Activated CD4-positive, alpha-beta T cell treated with anti-CD3 and anti-CD28 coated beads, Interleukin-2, amount 50 U/mL, for 16 hours (primary cell): ENCODE measurements around the gene MACF1.

Experiments
- DNase-seq: peaks from one replicate; pipeline ENCODE4 v3.0.0-alpha.2; 2020

Gene MACF1

DNA sequence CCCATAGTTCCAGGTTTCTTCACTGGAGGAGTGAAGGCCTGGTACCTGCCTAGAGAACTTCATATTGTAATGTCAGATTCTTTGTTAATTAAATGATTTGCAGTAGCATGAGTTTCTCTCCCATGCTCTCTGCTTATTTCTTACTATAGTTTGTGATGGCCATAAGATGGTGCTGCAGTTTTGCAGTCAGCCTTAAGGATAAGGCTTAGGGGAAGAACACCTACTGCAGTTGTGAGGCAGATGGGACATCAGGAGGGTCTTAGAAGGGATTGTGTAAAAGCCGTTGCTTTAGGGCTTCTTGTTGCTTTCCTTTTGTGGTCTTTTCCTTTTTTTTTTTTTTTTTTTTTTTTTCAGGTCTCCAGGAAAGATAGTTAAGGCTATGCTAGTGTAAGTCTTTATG is 61.8 kb downstream of the MACF1 start:
- DNase-seq = no peak

DNA sequence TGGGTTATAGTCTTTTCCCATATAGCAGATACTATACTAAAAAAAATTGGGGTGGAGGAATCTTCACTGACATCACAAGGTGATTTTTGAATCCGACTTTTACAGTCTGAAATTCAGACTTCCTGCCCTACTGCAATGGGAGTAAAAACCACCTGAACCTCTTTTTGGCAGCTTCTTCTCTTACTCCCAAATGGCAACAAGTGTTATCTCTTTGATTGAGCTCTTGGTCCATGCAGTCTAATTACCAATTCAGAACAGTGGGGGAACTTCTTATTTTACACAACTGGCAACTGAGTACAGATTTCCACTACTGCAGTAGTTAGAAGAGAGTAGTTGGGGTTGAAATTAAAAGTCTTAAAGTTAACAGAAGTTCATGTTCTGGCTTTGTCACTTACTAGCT is 62.3 kb downstream of the MACF1 start:
- no peak for DNase-seq

DNA sequence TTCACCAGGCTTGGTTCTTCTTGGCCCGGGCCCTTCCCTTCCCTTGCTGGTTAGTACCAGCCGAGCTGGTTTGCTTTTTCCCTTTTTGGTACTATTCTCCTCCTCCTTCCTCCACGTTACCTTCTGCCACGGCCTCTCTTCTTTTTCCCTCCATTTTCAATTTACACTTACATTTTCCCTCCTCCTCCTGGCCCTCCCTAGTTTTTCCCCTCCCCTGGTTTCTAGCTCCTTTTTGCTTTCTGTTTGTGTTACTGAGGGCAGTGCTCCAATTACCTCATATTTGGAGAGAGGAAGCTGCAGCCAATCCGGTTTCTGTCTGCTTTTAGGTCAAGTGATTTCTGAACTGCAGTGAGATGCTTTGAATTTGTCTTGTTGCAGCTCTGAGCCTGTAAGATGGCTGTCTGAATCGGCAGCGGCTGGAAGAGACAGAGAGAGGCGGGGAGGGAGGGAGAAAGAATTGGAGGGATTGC is 63.7 kb downstream of the MACF1 start:
- DNase-seq = peak; percentile 66

DNA sequence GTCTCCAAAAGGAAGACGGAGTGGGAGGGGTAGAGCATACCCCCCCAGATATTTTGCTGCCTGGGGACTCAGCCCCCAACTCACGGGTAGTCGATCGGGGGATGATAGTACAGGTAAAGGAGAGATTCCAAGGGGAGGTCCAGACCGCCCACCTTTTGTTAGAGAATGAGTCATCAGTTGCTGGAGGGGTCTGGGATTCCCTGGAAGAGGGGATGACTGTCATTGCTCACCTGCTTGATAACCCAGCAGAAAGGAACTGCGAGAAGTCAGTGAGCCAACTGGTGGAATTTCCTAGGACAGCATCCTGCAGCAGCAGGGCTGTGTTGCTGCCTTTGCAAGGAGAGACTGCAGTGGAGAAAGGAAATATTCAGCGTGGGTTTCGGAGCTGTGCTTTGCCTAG is 64.4 kb downstream of the MACF1 start:
- DNase-seq = no peak

DNA sequence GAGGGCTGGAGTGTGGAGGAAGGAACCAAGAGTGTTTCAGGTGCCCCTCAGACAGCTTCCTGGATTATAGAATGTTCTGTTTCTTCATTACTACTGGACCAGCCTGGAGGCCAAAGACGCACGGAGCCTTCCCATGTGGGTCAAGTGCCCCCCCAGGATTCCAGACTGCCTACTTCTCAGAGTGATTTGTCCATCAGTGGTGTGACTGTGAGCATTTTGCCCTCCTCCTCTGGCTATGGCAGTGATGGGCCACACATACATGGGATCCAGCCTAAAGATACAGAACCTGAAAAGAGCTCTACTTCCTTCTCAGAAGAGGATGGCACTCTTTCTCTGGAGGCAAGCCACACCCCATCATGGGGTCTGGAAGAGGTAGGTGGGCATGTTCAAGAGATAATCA is 64.9 kb downstream of the MACF1 start:
- DNase-seq = no peak

DNA sequence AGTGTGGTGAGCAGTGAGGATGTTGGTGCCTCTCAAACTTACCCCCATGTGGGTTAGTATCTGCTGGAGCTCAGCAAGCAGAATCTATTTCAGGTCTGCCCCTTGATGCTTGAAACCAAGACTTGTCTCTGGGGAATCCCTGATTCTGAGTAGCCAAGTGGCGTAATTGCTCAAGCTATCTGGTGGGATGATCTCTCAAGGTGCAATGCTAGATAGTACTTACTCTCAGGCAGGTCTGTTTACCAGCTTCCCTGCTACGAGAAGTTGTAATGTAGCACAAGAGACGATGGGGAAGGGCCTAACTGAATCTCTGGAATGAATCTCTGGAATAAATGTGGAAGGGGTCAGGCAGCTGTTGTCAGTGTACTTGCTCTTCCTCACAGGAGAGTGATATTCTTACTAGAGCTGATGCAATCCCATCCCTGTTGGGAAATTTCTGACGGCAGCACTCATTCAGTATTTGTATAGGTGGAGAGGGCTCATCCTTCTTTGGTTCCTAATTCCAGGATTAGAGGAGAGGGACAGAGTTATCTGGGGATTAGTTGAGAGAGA is 65.4 kb downstream of the MACF1 start:
- peak; percentile 27 for DNase-seq

DNA sequence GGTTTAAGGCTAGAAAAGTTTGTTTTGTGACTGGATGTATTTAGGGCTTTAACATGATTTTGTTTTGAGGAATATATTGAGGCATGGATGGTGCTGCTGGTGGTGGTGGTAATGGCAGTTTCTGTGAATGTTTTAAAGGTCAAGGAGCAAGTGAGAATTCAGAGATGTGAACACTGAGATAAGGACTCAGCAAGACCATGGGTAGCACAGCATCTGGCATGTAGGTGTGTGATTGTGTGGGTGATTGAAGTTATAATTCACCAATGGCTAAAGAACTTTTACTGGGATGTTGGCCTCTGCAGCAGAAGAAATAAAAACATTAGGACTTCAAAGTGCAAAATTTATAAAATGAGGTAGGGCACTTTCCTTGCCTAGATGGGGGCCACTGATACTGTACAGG is 65.9 kb downstream of the MACF1 start:
- DNase-seq = no peak

DNA sequence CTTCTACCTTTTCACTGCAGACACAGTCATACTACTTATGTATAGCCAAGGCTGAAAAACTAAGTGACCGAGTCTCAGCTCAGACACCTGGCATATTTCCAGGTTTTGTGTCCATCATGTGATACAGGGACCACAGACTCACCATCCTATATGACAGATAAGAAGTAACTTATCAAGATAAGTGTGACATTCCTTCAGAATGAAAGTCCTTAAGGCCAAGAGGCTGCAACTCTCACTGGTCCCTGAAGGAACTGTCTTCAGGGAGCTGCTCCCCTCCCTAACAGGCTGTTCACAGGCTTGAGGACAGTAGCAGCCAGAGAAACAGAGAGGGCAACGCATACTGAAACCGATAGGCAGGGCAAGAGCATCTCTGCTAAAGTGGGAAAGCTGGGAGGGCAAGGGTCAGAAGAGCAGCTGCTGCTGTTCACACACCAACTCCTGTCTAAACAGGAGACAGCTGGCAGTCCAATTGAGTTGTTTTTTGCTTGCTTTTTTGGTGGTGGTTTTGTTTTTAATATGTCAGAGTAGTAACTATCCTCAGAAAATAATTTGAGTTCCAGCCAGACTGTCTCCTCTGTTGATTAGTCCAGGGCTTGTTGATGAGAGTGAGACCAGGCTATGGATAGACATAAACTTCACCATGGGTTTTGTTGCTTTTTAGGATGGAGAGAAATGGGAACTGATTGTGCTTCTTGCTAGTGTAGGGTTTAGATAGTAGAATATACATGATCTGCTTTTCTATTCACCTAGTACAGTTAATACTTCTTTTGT is 67.7 kb downstream of the MACF1 start:
- DNase-seq = peak; percentile 62

DNA sequence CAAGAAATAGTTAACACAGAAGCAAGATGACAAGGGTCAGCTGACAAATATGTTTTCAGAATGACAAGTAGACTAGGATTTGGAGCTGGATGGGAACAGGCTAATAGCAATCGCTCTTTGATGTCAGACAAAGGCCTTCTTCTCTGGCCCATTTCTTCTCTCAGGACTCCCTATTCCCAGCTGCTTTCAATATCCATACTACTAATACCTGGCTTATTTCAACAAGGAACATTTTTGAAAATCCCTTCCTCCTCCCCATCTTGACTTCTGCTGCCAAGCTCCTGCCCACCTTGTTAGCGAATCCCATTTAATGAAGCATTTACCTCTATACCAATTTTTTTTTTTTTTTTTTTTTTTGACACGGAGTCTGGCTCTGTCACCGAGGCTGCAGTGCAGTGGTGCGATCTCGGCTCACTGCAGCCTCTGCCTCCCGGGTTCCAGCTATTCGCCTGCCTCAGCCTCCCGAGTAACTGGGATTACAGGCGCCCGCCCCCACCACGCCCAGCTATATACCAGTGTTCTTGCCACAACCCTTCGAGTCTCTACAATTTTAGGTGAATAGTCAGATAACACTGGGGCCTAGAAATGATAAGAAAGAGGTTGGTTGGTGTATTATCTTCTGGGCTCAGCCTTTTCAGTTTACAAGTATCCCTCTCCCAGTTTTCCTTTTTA is 68.4 kb downstream of the MACF1 start:
- no peak for DNase-seq

DNA sequence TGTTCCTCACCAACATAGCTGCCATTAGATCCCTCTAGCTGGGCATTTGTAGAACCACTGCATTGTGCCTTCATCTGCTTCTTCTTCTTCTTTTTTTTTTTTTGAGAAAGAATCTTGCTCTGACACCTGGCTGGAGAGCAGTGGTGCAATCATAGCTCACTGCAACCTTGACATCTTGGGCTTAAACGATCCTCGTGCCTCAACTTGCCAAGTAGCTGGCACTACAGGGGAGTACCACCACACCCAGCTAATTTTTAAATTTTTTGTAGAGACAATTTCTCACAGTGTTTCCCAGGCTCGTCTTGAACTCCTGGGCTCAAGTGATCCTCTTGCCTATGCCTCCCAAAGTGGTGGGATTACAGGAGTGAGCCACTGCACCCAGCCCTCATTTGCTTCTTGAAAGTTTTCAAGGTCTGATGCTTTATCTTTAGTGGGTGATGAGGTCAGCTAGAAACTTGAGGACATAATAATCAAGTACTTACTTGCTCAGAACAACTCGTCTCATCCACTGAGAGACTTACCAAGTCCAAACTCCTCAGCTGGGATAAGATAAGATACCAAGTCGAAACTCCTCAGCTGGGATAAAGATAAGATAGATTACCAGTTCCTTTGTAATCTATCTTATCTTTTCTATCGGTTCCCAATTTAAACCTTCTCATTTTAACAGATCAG is 71.5 kb downstream of the MACF1 start:
- no peak for DNase-seq

DNA sequence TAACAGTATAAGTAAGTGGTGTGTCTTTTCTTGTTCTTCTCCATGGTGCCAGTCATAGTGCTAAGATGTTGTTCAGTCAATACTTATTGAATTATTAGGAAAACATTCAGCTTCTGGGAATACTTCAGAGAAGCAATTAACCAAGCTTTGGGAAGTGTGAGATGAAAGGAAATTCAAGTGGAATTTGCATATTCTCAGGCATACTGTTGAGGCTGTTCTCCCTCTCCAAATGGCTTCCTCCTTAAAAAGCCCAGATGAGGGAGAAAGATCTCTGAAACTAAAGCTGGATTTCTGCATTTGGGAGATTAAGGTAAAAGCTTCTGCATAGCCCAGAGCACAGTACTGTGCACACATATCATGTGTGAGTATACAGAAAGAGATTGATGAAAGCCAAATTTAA is 73.4 kb downstream of the MACF1 start:
- DNase-seq = no peak

DNA sequence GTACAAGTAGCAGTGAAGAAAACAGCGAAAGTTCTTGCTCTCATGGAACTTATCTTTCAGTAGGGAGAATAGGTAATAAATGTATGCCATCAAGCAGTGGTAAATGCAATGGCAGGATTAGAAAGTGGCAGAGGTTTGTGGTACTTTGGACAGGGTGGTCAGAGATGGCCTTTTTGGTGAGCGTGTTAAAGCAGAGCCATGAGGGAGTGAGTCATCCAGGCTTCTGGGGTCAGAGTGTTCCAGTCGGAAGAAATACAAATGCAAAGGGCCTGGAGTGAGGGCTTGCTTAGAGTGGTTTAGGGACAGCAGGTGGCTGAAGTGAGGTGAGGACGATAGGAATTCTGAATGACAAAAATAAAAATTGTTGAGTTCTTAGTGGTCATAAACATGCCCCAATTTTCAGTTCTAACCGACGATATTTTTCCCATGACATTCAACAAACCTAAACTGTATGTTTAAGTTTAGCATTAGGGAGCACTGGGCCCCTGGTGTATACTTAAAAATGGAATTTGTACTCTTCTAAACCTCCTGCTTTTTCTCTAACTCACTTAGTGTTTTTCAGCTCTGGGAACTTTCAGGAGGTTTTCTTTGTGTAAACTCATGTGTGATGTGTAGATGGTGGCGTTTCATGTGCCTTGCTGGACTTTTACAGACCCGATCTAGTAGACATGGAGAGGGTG is 78.2 kb downstream of the MACF1 start:
- no peak for DNase-seq

DNA sequence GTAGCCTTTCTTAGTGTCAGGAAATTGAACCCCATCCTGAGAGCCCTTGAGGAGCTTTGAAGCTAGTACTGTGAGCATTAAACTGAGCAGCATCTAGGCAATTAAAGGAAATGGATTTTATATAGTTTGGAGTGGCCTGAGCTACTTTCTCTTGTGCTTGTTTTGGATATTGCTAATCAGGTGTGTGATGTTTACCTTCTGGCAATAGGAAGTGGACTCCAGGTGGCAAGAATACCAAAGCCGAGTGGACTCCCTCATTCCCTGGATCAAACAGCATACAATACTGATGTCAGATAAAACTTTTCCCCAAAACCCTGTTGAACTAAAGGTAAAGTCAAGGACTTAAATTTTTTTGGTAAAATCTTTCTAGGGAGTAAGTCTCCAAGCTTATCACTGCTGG is 79.4 kb downstream of the MACF1 start:
- DNase-seq = no peak

DNA sequence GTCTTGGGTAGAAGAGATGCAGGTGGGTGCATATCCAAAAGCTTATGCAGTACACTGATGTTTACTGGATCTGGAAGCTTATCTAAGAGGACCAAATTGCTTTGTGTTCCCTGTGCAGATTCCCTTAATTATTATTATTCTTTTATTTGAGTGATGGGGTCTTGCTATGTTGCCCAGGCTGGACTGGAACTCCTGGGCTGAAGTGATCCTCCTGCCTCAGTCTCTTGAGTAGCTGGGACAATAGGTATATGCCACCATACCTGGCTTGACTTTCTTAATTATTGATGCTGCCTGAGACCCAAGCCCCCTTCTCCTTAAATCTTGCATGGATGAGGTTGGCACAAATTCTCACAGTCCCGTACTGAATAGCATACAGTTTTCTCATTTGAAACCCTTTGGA is 83.0 kb downstream of the MACF1 start:
- DNase-seq = no peak

DNA sequence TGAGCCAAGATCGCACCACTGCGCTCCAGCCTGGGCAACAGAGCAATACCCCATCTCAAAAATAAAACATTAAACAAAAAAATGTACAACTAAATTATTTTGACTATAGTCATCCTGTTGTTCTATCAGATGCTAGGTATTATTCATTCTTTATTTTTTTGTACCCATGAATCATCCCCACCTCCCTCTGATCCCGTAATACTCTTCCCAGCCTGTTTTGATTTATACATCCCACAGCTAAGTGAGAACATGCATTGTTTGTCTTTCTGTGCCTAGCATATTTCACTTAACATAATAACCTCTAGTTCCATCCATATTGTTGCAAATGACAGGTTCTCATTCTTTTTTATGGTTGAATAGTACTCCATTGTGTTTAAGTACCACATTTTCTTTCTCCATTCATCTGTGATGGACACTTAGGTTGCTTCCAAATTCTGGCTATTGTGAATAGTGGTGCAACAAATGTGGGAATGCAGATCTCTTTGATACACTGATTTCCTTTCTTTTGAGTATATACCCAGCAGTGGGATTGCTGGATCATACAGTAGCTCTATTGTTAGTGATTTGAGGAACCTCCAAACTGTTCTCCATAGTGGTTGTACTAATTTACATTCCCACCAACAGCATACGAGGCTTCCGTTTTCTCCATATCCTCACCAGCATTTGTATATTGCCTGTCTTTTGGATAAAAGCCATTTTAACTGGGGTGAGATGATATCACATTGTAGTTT is 84.4 kb downstream of the MACF1 start:
- no peak for DNase-seq

DNA sequence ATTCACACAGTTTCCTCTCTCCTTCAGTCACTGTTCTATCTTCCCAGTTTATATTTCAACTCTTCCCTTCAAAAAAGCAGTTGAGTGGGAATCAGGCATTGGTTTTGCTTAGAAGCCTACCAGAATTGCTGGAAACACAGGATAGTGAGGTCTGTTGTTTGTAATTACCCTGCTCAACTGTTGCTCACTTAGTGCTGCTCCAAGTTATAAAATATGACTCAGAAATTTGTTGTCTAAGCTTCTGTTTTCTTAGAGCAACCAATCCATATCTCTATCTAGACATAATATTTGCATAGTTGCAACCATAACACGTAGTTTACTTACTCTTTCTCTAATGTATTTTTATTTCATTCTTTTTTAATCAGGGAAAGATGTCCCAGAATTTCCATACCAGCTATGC is 87.9 kb downstream of the MACF1 start:
- DNase-seq = no peak

DNA sequence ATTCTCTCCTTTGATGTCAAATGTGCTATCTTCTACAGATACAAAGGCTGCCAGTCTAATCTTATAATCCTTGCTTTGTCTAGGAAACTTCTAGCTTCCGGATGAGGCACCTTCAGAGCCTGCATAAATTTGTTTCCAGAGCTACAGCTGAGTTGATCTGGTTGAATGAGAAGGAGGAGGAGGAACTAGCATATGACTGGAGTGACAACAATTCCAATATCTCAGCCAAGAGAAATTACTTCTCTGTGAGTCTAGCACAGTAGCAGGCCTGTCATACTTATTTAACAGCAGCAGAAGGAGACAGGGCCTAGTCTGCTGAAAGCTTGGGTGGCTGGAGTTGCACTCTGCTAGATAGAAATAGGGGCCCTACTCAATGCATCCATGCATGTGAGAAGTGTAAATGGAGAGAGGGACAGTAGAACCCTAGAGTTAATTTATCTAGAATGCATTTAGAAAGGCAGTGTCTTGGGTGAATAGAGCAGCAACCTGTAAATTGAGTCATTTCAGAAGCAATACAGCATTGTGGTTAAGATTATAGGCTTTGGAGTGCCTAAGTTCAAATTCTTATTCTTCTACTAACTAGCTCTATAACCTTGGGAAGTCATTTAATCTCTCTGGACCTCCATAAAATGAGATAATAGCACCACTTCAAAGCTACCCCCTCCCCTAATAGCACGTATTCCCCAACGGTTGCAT is 89.0 kb downstream of the MACF1 start:
- DNase-seq = peak; percentile 23

DNA sequence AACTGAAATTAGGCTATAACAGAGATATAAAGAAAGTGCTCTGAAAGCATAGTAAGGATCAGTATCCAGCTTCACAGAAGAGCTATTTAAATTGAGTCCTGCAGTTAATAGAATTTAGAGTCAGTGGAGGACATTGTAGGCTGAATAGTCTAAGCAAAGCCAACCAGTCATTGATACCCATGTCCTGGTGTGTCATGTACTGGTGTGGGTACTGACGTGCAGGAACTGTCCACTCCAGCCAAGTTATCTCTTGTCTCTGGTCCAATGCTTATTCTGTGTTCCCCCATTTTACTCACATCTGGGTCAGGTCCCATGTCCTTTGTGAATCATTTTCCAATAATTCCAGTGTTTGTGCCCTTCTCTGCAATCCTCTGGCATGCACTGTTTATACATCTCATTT is 90.0 kb downstream of the MACF1 start:
- no peak for DNase-seq

DNA sequence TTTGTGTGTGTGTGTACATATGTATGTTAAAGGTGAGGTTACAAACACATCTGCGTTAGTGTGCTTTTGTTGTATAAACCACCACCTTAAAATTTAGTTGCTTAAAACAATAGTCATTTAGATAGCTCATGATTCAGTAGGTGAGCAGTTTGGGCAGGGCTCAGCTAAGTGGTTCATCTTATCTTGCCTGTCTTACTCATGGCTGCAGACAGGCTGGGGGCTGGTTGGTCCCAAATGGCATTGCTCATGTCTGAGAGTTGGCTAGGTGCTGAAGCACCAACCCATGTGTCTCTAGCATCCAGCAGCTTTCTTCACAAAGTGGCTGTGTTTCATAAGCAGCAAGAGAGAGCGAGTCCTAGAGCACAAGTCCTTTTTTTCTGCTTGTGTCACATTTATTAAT is 91.4 kb downstream of the MACF1 start:
- no peak for DNase-seq

DNA sequence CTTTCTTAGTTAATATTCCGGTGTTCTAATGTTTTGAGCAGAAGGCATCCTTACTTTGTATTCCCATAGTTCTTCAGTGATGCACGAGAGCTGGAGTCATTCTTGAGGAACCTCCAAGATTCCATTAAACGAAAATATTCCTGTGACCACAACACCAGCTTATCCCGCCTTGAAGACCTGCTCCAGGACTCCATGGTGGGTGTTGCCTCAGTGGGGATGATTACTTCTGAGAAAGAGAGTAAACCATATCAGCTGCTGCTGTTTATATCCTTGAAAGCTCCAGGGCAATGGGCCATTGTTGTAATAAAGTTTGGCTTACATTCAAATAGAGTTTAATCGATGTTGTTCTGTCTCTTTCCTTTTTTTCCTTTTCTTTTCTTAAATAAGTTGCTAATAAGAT is 93.1 kb downstream of the MACF1 start:
- no peak for DNase-seq

DNA sequence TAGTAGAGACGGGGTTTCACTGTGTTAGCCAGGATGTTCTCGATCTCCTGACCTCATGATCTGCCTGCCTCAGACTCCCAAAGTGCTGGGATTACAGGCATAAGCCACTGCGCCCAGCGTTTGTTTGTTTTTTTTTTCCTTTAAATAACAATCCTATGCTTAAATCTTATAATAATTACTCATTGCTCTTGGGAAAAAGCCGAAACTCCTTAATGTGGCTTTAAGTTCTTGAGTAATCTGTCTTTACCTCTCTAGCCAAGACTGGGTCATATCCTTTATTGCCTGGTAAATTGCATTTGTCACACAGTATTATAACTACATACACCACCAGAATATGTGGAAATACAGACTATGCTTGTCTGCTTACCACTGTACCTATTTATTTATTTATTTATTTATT is 97.1 kb downstream of the MACF1 start:
- DNase-seq = no peak

DNA sequence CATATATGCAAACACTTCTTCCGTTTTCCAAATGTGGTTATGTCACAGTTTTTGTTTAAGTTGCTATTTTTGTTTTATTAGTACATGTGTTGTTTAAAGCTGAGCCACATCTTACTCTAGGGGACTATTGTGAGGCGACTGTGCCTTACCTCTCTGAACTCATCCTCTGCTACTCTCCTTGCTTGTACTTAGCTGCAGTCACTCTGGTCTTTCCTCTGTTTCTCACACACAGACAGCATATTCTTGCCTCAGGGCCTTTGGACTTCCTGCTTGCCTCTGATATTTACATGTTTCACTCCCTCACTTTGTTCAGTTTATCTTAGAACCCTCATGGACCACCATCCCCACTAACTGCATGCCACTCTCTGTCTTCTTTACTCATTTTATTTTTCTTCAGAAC is 101.1 kb downstream of the MACF1 start:
- DNase-seq = no peak
